ENCODE results near the gene ADAMTS18.

ADAMTS18 gene

GRCh38 chr16:77307426-77308162 lies 127.2 kb downstream of the ADAMTS18 start:
- DNase-seq (ENCODE audit: low spot score): no peak
- TF ChIP-seq CTCF (IDR thresholded peaks at IDR 0.05; ENCODE audit: extremely low read depth, missing control alignments): no peak

GRCh38 chr16:77306075-77306474 lies 128.8 kb downstream of the ADAMTS18 start:
- DNase-seq (ENCODE audit: low spot score): no peak
- TF ChIP-seq CTCF (IDR thresholded peaks at IDR 0.05; ENCODE audit: extremely low read depth, missing control alignments): no peak

- no peak for TF ChIP-seq CTCF (IDR thresholded peaks at IDR 0.05; ENCODE audit: extremely low read depth, missing control alignments)
- no peak for DNase-seq (ENCODE audit: low spot score)
Measured at GRCh38 chr16:77304877-77305276, 130.0 kb downstream of the ADAMTS18 start.

- TF ChIP-seq CTCF (IDR thresholded peaks at IDR 0.05; ENCODE audit: extremely low read depth, missing control alignments): no peak
- DNase-seq (ENCODE audit: low spot score): no peak
Measured at GRCh38 chr16:77304134-77304533, 130.7 kb downstream of the ADAMTS18 start.

GRCh38 chr16:77302674-77303073 lies 132.2 kb downstream of the ADAMTS18 start:
- no peak for DNase-seq (ENCODE audit: low spot score)
- TF ChIP-seq CTCF (IDR thresholded peaks at IDR 0.05; ENCODE audit: extremely low read depth, missing control alignments): no peak

GRCh38 chr16:77302249-77302648 lies 132.6 kb downstream of the ADAMTS18 start:
- TF ChIP-seq CTCF (IDR thresholded peaks at IDR 0.05; ENCODE audit: extremely low read depth, missing control alignments): no peak
- no peak for DNase-seq (ENCODE audit: low spot score)

- DNase-seq (ENCODE audit: low spot score): no peak
- TF ChIP-seq CTCF (IDR thresholded peaks at IDR 0.05; ENCODE audit: extremely low read depth, missing control alignments): no peak
Measured at GRCh38 chr16:77300256-77300655, 134.6 kb downstream of the ADAMTS18 start.

Measured in GM20000 (cell line).